ENCODE measurements around the gene CRYBG1.
"Not testable (repeated sequence)": the region's sequence is repeated elsewhere in the genome, so short reads cannot be mapped to it uniquely, and the experiment has no call there.

Gene CRYBG1

GRCh38 chr6:106546691-106547414 lies 186.3 kb downstream of the CRYBG1 start:
- DNase-seq (ENCODE audit: low spot score) (peak; percentile 68), FAIRE-seq (peak; percentile 82)

- FAIRE-seq (peak; percentile 63), DNase-seq (ENCODE audit: low spot score) (peak; percentile 50)
These were observed 187.3 kb downstream of the CRYBG1 start for GRCh38 chr6:106547601-106548453.

- FAIRE-seq; DNase-seq (ENCODE audit: low spot score): not testable (repeated sequence)
These were observed 188.5 kb downstream of the CRYBG1 start for GRCh38 chr6:106548926-106549455.

- no peak for DNase-seq (ENCODE audit: low spot score)
- FAIRE-seq, result no peak
These were observed 189.0 kb downstream of the CRYBG1 start for GRCh38 chr6:106549521-106549920.

- DNase-seq (ENCODE audit: low spot score), result no peak
- no peak for FAIRE-seq
These were observed 190.6 kb downstream of the CRYBG1 start for GRCh38 chr6:106551155-106551554.

- FAIRE-seq (no peak), DNase-seq (ENCODE audit: low spot score) (no peak)
These were observed 192.9 kb downstream of the CRYBG1 start for GRCh38 chr6:106553440-106553839.

GRCh38 chr6:106555767-106556166 lies 195.2 kb downstream of the CRYBG1 start:
- no peak for FAIRE-seq
- DNase-seq (ENCODE audit: low spot score), result no peak

- DNase-seq (ENCODE audit: low spot score), result peak; percentile 15
- peak; percentile 49 for FAIRE-seq
These were observed 195.9 kb downstream of the CRYBG1 start for GRCh38 chr6:106556368-106556960.

GRCh38 chr6:106557837-106558236 lies 197.3 kb downstream of the CRYBG1 start:
- FAIRE-seq (no peak), DNase-seq (ENCODE audit: low spot score) (no peak)

GRCh38 chr6:106558364-106558763 lies 197.8 kb downstream of the CRYBG1 start:
- FAIRE-seq (no peak), DNase-seq (ENCODE audit: low spot score) (no peak)

- DNase-seq (ENCODE audit: low spot score); FAIRE-seq: not testable (repeated sequence)
These were observed 199.1 kb downstream of the CRYBG1 start for GRCh38 chr6:106559659-106560058.

- FAIRE-seq (no peak), DNase-seq (ENCODE audit: low spot score) (no peak)
These were observed 200.6 kb downstream of the CRYBG1 start for GRCh38 chr6:106560996-106561685.

GRCh38 chr6:106561686-106562405 lies 201.3 kb downstream of the CRYBG1 start:
- FAIRE-seq (no peak), DNase-seq (ENCODE audit: low spot score) (no peak)

- FAIRE-seq, result no peak
These were observed 203.1 kb downstream of the CRYBG1 start for GRCh38 chr6:106563614-106564013.

GRCh38 chr6:106564476-106564875 lies 204.0 kb downstream of the CRYBG1 start:
- DNase-seq (ENCODE audit: low spot score) (no peak), FAIRE-seq (no peak)

More at GRCh38 chr6:106563614-106564013, 203.1 kb downstream of the CRYBG1 start:
- DNase-seq (ENCODE audit: low spot score), result no peak

- peak; percentile 5 for DNase-seq (ENCODE audit: low spot score)
- FAIRE-seq, result peak; percentile 56
These were observed 208.0 kb downstream of the CRYBG1 start for GRCh38 chr6:106568530-106568929.

GRCh38 chr6:106569428-106569827 lies 208.9 kb downstream of the CRYBG1 start:
- FAIRE-seq, result no peak
- DNase-seq (ENCODE audit: low spot score), result no peak

- DNase-seq (ENCODE audit: low spot score), result no peak
- no peak for FAIRE-seq
These were observed 211.9 kb downstream of the CRYBG1 start for GRCh38 chr6:106572436-106572835.

- DNase-seq (ENCODE audit: low spot score) (no peak), FAIRE-seq (no peak)
These were observed 212.5 kb downstream of the CRYBG1 start for GRCh38 chr6:106572875-106573585.

All from RCC 7860 (cell line).